Measurements from ENCODE around the gene CNGB1.
"Not testable (repeated sequence)": the region's sequence is repeated elsewhere in the genome, so short reads cannot be mapped to it uniquely, and the experiment has no call there.

CNGB1 gene

DNA sequence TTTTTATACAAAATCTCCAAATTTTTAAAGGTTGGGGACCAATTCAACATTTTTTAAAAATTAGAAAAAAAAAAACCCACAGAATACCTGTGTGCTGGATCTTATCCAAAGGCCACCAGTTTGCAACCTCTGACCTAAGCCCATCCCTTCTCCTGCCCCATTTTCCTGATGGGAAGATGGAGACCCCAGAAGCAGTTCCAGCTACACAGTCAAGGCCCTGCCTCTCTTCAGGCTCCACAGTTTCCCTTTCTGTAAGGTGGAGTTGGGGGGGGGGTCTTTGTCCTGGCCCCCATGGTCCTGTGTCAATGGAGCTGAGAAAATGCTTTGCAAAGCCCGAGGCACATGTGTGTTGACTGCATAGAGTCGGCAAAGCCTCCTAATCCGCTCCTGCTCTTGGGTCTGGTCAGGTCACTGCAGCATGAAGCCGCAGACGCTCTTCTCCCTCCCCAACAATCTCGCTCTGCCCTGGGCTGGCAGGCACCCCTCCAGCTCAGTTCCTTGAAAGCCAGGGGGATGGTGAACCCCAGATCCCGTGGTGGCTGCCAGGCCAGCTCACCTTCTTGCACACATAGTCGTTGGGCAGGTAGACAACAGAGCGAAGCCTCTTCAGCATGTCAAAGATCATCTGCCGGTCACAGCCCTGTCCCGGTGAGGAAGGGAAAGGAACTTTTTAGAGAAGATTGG lies 70.0 kb downstream of the CNGB1 start:
- DNase-seq: no peak

DNA sequence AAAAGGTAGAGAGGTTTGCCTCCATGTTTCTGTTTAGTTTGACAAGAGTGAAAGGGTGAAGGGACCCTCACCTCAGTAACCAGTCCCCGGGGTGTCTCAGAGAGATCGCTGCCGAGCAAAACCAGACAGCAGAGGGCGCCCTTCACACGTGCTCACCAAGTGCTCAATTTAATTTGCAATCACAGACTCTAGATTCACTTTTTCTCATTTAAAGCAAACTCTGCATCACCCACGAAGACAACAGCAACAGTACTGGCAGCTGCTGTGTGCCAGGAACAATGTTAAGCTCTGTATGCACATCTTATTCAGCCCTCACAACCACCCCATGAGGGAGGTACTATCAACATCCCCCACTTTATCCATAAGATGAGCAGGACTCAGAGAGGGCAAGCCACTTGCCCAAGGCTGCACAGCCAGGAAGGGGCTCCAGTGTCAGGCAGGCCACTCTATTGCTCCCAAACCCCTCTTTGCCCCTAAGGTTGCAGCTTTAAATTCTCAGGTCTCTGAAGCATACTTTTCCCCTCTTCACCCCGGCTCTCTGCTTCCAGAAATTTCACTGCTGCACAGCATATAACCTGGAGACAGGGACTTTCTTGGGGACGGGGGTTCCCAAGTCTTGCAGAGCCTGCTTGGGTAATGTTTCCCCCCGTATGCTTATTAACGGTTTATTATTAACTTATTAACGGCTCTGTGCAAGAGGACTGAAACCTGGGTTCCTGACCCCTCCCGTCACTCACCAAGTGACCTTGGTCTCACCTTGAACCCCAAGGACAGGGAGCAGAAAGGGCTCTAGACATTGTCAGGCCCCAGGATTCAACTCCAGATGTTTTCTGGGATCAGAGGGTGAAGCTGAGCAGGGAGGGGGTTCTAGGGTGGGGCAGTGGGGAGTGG lies 70.9 kb downstream of the CNGB1 start:
- DNase-seq: peak; percentile 40

DNA sequence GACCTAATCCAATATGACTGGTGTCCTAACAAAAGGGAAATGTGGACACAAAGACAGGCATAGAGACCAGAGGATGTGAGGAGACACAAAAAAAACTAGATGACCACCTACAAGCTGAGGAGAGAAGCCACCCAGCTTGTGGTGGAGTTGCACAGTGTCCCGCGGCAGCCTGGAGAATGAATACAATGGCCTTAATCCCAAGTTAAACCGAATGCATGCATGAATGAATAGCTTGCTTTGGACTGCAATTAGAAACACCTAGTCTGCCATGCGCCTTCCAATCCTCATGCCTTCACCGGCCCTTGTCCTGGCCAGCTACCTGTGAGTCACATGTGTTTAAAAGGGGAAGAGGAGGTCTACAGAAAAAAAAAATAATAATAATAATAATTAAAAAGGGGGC lies 72.0 kb downstream of the CNGB1 start:
- no peak for DNase-seq

DNA sequence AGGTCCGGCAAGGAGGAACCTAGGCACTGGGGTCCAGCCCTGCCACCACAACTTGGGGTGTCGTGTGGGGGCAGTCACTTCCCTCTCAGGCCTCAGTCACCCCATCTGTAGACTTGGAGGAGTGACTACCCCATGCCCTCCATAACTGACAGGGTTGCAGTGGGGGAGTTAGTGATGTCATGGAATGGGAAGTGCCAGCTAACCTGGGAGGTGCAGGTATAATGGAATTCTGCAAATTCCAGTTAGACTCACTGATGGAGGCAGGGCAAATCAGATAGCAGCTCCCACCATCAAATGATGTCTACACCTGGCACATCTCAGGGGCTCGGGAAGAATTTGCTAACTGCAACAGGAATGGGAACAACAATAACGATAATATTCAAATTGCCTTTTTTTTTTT lies 72.9 kb downstream of the CNGB1 start:
- no peak for DNase-seq

DNA sequence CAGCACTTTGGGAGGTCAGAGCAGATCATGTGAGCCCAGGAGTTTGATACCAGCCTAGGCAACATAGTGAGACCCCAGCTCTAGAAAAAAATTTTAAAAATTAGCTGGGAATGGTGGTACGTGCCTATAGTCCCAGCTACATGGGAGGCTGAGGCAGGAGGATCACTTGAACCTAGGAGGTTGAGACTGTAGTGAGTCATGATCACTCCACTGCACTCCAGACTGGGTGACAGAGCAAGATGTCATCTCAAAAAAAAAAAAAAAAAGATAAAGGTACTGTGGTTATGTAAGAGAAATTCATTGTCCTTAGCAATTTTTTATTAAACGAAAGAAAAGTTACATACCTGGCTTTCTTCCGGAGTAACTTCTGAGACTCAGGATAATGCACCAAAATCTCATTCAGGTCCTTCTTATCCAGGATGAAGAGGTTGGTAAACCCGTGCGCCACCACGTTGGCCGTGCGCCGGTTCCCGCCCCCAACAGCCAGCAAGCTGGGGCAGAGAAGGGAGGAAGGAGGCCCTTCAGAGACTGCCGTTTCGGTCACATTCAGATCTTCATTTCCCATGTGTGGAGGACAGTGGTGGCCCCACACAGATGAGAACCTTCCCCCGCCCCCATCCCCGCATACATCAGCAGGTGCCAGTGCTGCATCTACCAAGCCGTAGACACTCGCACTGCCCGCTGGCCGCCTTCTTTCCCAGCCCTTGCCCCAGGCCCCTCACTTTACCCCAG lies 73.7 kb downstream of the CNGB1 start:
- no peak for DNase-seq

DNA sequence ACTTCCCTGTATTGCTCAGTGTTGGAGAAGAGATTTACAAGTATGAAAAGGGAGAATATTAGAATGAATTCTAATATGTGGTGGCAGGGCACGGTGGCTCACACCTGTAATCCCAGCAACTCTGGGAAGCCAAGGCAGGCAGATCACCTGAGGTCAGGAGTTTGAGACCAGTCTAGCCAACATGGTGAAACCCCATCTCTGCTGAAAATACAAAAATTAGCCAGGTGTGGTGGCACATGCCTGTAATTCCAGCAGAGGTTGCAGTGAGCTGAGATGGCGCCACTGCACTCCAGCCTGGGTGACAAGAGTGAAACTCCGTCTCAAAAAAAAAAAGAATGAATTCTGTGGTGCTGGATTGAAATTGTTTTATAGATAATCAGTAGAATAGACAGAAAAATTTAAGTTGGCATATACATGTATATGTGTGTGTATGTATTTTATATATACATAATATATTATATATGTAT lies 75.8 kb downstream of the CNGB1 start:
- DNase-seq: not testable (repeated sequence)

DNA sequence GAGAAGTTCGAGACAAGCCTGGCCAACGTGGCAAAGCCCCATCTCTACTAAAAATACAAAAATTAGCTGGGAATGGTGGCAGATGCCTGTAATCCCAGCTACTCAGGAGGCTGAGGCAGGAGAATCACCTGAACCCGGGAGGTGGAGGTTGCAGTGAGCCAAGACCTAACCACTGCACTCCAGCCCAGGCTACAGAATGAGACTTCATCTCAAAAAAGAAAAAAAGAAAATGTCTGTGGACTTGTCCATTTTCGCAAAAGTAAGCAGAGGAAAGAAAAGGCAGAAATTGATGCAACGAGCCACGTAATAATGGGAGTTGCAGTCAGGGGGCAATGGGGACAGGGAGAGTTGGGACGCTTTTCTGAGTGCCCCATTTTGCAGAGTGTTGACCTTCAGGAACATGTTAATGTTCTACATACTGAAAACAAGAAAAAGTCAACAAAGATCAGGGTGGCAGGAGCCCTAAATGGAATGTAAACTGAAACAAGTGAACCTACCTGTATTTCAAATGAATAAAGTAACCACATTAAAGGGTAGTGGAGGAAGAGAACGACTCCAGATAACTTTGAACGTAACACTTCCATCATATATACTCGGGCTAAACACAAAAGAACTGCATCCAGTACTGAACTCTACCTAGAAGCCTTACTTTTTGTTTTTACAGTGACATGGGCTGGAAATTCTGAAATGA lies 76.4 kb downstream of the CNGB1 start:
- no peak for DNase-seq

DNA sequence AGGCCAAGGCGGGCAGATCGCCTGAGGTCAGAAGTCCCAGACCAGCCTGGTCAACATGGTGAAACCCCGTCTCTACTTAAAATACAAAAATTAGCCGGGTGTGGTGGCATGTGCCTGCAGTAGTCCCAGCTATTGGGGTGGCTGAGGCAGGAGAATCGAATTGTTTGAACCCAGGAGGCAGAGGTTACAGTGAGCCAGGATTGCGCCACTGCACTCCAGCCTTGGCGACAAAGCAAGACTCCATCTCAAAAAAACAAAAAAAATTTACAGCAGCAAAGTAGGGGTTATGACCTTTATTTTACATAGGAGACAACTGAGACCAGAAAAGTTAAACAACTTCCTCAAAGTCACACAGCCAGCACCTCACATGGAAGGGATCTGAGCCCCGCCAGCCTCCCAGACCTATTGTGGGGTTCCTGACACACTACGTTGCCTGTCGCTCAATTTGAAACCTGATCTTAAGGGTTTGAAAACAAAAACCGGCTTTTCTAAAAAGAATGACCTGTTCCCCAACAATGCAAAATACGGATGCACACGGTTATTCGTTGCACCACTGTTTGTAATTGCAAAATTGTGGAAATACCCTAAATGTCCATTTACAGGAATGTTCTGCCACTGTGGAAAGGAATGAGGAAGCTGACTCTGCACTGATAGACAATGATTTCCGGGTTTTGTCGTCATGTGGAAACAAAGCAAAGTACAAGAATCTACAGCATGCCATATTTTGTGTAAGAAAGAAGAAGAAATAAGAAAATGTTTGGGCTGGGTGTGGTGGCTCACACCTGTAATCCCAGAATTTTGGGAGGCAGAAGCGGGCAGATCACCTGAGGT lies 77.2 kb downstream of the CNGB1 start:
- DNase-seq: peak; percentile 85

DNA sequence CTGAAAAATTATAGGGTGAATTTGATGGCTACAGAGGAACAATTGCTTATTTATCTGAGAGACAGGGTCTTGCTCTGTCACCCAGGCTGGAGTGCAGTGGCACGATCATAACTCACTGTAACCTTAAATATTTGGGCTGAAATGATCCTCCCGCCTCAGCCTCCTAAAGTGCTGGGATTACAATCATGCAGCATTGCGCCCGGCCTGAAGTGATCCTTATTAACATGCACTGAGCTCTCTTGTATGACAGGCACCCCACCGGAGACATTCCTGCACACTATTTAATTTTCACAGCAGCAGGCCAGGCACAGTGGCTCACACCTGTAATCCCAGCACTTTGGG lies 77.7 kb downstream of the CNGB1 start:
- no peak for DNase-seq

DNA sequence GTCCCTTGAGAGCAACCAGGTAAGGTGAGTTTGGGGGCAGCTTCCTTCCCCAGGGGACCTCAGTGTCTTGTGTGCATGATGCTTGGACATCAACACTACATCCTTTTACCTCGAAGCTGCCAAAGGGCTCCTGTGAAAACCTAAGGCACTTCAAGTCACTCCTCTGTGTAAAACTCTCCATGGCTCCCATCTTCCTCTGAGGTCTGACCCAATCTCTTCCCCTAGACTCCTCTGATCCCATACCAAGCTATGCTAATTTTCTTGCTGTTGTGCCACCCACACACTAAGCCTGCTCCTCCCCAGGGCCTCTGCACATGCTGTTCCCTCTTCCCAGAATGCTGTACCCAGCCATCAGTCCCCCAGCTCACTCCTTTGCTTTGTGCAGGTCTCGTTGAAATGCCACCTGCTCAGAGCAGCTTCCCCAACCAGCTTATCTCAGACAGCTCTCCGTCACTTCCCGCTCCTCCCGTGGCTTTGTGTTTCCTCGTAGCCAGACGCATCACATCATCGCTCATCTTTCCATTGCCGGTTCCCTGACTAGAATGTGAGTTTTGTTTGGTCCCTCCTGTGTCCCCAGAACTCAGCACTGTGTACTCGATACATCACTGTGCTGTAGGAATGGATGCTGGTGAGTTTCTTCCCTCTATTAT lies 78.4 kb downstream of the CNGB1 start:
- no peak for DNase-seq

DNA sequence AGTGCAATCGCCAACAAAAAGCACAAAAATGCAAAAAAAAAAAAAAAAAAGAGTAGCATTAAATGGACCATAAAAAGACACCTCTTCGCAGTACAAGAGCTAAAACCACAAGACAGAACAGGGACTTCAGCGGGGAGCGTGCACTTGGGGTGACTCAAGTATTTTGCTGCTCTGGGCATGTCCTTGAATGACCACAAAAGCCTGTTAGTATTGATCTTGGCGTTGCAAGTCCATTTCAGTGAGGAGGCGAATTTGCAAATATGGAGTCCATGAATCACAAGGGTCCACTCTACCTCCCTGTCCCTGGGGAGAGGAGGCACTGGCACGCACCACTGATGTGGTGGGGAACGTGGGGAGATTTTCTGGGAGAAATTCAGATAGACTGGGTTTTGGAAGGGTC lies 78.9 kb downstream of the CNGB1 start:
- no peak for DNase-seq

DNA sequence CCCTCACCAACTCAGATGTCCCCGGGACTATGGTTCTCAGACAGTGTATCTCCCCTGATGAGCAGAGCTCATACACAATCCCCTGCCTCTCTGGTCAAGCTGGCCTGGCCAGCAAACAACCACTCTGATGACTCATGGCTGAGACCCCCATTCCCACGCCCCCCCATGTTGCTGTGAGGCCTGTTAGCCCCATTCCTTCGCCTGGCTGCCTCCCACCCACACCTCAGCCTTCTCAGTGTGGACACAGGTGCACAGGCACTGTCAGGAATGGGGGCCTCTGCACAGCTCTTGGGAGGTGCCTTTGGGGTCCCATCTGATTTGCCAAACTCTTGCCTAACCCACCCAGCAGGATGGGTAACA lies 80.2 kb downstream of the CNGB1 start:
- no peak for DNase-seq

DNA sequence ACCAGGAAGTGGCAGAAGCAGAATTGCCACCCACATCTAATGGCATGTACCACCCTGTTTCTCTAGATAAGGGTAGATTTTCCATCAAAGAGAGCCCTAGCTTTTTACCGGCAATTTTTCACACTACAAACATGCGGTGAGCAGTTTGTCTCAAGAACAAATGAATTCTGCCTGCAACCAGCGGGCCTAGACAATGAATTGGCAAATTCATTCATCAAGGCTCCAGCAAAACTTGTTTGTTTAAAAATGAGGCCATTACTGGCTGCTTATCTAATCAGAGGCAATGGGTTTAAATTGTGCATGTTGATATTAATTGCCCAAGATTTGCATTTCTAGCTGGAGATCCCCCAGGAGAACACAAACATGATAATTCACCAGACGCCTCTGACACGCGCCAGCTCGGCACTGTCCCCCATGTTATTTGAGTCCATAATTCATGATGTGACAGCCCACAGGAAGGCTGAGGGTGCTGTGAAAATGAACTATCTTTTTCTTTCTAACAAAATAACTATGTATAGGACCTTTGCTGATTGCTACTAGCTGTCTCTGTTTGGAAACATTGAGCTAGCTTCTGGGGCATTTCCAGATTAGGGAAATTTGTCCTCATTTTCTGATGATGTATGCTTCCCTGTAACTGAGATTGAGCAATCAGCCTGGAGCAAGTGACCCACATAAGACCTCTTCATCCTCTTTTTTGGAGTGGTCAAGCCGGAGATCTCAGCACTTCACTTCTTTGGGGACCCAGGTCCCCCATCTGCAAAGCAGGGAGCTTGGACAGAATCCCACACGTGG lies 80.8 kb downstream of the CNGB1 start:
- DNase-seq: peak; percentile 27

DNA sequence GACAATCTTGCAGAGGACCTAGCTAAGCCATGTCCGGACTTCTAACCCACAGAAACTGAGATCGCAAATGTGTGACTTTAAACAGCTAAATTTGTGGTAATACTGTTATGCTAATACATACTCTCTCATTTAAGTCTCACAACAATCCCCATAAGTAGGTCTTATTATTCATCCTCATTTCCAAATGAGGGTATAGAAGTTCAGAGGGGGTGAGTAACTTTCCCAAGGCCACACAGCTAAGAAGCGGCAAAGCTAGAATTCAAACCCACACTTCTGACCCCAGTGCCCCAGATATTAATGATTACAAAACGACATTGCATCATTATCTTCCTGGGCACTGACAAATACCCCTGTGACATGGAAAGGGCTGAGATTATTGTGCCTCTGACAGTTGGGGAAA lies 81.4 kb downstream of the CNGB1 start:
- no peak for DNase-seq

DNA sequence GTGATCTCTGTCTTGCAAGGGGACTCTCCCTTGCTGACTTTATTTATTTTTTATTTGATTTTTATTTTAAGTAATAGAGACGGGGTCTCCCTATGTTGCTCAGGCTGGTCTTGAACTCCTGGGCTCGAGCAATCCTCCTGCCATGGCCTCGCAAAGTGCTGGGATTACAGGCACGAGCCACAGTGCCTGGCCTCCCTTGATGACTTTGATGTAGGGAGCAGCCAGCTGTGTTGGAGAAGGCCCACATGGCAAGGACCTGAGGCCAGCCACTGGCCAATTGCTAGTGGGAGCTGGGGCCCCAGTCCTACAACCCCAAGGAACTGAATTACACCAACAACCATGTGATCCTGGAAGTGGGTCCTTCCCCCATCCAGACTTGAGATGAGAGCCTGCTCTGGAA lies 81.8 kb downstream of the CNGB1 start:
- DNase-seq: no peak

DNA sequence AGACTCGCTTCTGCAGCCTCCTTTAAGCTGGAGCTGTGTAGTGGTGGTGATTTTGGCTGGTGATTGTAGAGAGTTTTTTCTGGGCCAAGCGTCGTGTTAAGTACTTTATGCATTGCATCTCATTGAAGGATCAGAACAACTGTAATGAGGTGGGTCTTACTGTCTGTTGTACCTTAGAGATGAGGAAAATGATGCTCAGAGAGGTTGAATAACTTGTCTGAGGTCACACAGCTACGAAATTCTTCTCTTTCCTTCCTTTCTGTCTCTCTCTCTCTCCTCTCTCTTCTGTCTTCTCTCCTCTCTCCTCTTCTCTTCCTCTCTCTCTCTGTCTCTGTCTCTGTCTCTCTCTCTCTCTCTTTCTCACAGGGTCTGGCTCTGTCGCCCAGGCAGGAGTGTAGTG lies 82.8 kb downstream of the CNGB1 start:
- DNase-seq: no peak

DNA sequence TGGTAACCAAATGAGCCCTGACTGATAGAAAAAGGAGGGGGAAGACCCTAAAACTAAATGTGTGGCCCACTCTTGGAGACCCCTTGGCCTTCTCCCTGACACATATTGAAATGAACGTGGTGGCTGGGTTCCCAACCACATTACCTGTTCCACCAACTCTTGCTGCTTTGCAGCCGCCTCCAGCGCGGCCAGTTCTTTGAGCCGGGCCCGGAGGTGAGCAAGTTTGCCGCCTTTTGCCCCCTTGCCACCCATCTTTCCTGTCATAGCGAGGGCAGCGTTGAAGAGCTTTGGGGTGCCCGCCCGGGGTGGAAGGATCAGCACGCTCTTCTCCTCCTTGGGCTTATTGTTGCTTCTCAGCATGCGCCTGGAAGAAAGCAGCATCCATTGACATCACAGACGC lies 83.2 kb downstream of the CNGB1 start:
- DNase-seq: no peak

DNA sequence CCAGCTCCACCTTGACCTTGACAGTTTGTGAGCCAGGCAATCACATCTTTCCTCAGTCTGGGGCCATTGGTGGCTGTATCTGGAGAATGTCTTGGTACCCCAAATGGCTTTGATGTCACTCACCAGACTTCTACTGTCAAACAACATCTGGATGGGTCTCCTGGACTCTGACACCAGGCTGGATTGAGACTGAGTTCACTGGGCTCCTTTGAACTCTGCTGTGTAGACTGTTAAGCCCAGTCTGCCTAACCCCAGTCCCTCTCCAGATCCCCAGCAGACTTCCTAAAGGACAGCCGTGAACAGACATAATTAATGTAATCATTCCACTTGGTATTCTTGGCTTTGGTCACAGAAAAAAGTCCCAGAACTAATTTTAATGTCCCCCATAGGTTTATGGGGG lies 84.5 kb downstream of the CNGB1 start:
- DNase-seq: no peak

DNA sequence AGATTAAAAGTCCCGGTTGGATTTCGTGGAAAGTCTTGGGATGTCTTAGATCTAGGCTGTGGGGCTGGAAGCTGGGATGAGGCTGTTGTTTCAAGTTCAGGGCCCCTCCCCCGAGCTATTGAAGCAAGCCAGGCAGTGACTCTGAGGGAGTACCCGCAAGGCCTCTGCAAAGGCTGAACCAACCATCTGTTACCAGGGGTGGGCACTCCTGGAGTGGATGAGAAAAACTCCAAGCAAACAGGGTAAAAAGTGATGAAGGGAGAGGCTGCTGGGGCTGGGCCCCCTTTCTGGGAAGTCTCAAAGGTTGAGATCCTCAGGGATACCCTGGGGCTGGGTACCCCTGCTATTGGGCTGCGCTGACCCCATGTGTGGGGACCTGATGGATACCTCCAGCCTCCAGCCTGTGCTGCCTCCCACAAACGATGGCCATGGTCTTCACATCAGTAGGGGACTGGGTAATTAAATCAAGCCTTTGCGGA lies 86.2 kb downstream of the CNGB1 start:
- DNase-seq: no peak

DNA sequence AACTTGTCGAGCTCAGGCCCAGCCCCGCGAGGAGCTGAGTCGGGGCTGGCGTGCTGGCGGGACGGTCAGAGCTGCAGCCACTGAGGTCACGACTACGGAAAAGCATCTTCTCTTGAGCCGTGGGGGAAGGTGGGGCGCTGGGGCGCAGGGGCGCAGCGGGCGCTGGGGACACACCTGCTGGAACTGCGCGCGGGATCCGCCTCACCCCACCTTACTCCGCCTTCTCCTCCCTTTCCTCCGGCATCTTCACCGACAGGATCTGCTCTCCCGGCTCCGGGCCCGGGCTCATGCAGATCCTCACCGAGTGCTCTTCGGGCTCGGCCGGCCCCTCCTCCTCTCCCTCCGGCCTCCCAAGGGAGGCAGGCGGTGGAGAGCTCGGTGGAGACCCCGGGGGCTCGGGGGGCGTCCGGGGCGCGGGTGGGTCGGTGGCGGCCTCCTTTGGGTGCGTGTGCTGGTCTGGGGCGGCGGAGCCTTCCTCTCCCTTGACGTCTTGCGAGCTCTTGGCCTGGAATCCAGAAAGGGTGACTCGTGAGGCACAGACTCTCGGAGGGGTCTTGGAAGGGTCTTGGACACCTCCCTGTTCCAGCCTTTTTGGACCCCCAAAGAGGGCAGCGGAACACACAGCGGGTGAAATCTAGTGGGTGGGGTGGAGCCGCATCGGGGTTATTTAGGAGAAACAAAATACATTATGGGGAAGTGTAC lies 86.8 kb downstream of the CNGB1 start:
- no peak for DNase-seq

Measured in HCEC 1CT (cell line).